Measurements from ENCODE around the gene IRF9. TPM values are rescaled to one million over a fixed set of nuclear protein-coding genes. Genes with fewer than 3 reads are reported as not detected.

The IRF9 gene
- total and polyA plus RNA-seq, 10 donors: 85.8 to 265 (median 156) TPM

DNA sequence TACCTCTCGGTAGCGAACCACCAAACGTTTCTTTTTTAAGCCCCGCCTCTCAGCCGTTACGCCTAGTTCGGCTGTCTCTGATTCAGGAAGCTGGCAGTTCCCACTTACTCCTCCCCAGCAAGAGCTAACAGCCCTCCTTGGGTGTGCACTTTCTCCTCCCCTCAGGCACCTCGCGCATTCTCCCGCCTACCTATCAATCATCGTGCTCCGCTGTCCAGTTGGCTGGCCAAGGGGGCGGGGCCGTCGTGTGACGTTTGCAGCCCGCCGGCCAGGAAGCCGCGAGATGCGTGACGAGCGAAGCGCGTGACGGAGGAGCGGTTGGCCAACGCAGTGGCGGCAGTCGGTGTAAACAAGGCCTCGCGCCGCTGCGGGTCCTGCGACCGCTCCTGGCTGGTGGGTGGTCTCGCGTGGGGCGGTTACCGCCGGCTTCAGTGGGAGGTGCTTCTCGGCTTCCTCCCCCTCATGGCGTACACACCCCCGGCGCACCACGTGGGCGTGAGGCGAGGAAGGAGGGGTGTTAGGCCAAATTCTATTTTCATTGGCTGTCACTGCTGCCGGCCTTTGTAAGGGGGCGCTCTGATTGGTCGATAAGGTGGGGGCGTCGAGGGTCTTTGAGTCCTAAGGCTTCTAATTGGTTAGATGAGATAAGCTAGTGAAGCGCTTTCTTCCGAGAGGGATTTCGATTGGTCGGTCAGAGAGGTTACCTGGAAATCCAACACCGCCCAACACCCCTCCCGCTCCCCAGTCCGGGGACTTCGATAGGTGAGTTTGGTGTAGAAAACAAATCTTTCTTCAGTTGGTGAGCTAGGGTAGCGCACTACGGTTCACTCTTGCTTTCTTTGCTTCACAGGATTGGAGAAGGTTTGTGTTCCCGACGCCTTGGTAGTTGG, 46.3 kb upstream of the IRF9 start, which contains the start of the genes DCAF11 and NRL:
Gene DCAF11, plus strand, starts transcription at position 246 of the 890 bp plus-strand sequence. CDS start 818 bp downstream, outside the sequence.
Gene NRL, minus strand, starts transcription at position 418 of the 890 bp plus-strand sequence. CDS start 32,101 bp downstream, outside the sequence.
- peak; percentile 99 for DNase-seq
- H3K27ac ChIP-seq: peak within 1 kb of the TSS; percentile 97 to 100 (median 98)
- peaks cover 3 to 33% (median 28%) of the 10 kb centered on the region in 6 donors for H3K36me3 ChIP-seq
- no peaks in the 10 kb centered on the region for H3K9me3 ChIP-seq
- no peaks in the 10 kb centered on the region for H3K27me3 ChIP-seq (replicated peaks in 1 of 7)
- H3K4me3 ChIP-seq: peak within 1 kb of the TSS; percentile 60 to 85 (median 76)
- TF ChIP-seq POLR2A (IDR thresholded peaks at IDR 0.05): peak in 2 of 3 donors; percentile 6 to 42
- peak; percentile 91 to 98 (median 93) for TF ChIP-seq POLR2AphosphoS5 (IDR thresholded peaks at IDR 0.05)
- peak in 4 of 11 experiments; percentile 4 to 28 (median 17) for TF ChIP-seq CTCF (IDR thresholded peaks at IDR 0.05 in 8 of 11, conservative IDR thresholded peaks at IDR 0.05 in 3 of 11)
- 0% methylated on average over 38 to 65 of the region's 65 CpGs for WGBS, 5 donors
- intact Hi-C loops (cut with DNase I; ENCODE audit: low total_unique reads): no loop called here
- H3K4me1 ChIP-seq: peaks cover 23 to 64% (median 47%) of the 10 kb centered on the region in 6 donors

DNA sequence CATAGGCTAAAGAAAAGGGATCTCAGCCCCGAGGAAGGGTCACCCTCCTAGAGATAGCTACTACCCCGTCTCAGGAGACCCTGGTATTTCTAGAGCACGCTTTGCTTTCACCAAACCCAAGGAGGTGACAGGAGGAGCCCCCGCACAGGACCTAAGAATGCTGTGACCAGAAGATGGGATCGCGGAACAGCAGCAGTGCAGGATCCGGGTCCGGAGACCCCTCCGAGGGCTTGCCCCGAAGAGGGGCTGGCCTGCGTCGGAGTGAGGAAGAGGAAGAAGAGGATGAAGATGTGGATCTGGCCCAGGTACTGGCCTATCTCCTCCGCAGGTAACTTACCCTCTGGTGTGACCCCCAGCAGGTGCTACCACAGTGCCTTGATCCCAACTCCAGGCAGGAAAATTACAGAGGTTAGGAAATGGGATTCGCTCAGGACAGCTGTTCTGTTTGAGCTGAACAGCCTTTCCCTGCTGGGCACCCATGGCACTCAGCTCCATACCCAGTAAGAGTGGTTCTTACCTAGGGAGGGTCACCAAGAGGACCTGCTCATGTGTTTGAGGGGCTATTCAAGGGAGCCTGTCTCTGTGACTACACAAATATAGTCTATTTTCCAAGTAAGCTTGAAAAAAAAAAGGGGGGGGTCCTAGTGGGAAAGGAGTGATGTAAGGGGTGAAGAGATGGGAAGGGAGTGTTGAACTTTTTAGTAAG, 45.5 kb upstream of the IRF9 start:
- H3K27me3 ChIP-seq (replicated peaks in 1 of 7): no peaks in the 10 kb centered on the region
- H3K4me1 ChIP-seq: peaks cover 23 to 56% (median 41%) of the 10 kb centered on the region in 6 donors
- WGBS, 5 donors: 1 to 7% (median 3%) methylated on average over 14 of the region's 14 CpGs
- H3K4me3 ChIP-seq: peak overlapping the region; percentile 60 to 85 (median 76)
- H3K9me3 ChIP-seq: no peaks in the 10 kb centered on the region
- H3K27ac ChIP-seq: peak overlapping the region; percentile 97 to 100 (median 98)
- peaks cover 3 to 41% (median 35%) of the 10 kb centered on the region in 6 donors for H3K36me3 ChIP-seq
- intact Hi-C loops (cut with DNase I; ENCODE audit: low total_unique reads): no loop called here
- DNase-seq: peak; percentile 87
- TF ChIP-seq POLR2A (IDR thresholded peaks at IDR 0.05): no peak
- no peak for TF ChIP-seq POLR2AphosphoS5 (IDR thresholded peaks at IDR 0.05)
- TF ChIP-seq CTCF (IDR thresholded peaks at IDR 0.05 in 8 of 11, conservative IDR thresholded peaks at IDR 0.05 in 3 of 11): no peak

- TF ChIP-seq POLR2AphosphoS5 (IDR thresholded peaks at IDR 0.05) (no peak), CTCF (IDR thresholded peaks at IDR 0.05 in 8 of 11, conservative IDR thresholded peaks at IDR 0.05 in 3 of 11) (no peak), POLR2A (IDR thresholded peaks at IDR 0.05) (no peak)
- WGBS, 5 donors: 72 to 85% (median 82%) methylated on average over 6 of the region's 6 CpGs
- intact Hi-C loops (cut with DNase I; ENCODE audit: low total_unique reads): no loop called here
- Histone ChIP-seq H3K4me3 (peak overlapping the region in 7 of 8 donors; percentile 60 to 85 (median 79)), H3K4me1 (peaks cover 23 to 49% (median 38%) of the 10 kb centered on the region in 6 donors), H3K9me3 (no peaks in the 10 kb centered on the region), H3K36me3 (peaks cover 3 to 48% (median 42%) of the 10 kb centered on the region in 6 donors), H3K27me3 (replicated peaks in 1 of 7) (no peaks in the 10 kb centered on the region), H3K27ac (peak overlapping the region in 4 of 8 donors; percentile 97 to 99 (median 98))
- peak; percentile 67 for DNase-seq
Observed at GRCh38 chr14:24116128-24116814, 44.8 kb upstream of the IRF9 start.

Measured in spleen (tissue), 11 donors.